Ovary (tissue), 3 donors: ENCODE results near the gene CERT1.

Experiments used
- CTCF ChIP-seq, 3 donors: fragments of 450-650 bp in 2 of 3; fragments of 200-600 bp in 1 of 3; IDR thresholded peaks; one replicate each; pipeline versions ENCODE4 v1.5.1 to v1.8.0; 2016 to 2022; ENCODE audit warnings: antibody characterized with exemption in 3 of 3, mild to moderate bottlenecking in 1 of 3
- POLR2A ChIP-seq: fragments of 450-650 bp; IDR thresholded peaks from one replicate; pipeline ENCODE4 v1.6.1; 2017; ENCODE audit warnings: antibody characterized with exemption, mild to moderate bottlenecking, moderate library complexity
- donor health status: DM: no; HTN: no; CAD: no.

DNA sequence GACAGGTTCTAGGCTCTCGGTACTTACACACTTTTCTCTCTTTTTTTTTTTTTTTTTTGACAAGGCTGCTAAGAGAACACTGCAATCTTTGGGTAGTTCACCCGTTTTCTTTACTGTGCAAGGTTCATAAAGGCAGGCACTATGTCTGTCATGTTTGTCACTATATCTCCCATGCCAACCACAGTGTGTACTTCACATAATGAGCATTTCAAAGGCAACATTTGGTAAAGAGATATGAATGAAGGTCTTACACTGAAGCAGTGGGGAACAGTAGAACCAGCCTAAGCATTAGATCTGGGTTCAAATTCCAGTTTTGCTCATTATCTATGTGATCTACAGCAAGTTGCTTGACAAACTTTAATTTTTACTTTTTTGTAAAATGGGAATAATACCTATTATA, 175.9 kb downstream of the CERT1 start:
- TF ChIP-seq CTCF (IDR thresholded peaks at IDR 0.05) = no peak
- no peak for TF ChIP-seq POLR2A
